K562 (cell line): Measurements from ENCODE around the gene HJV.

Experiments used
- CTCF ChIP-seq, 3 experiments: IDR thresholded peaks in 2 of 3; conservative IDR thresholded peaks in 1 of 3; 2 replicates each; pipeline ENCODE4 v1.5.1; 2011 to 2012; ENCODE audit warnings: low read length in 3 of 3, mild to moderate bottlenecking in 3 of 3, control low read depth in 2 of 3, improper control_type of control experiment in 1 of 3, inconsistent platforms in 1 of 3, low read depth in 1 of 3, mixed read lengths in 1 of 3, moderate library complexity in 1 of 3; ENCODE audit not compliant: insufficient read depth in 2 of 3
- EZH2 ChIP-seq: IDR thresholded peaks from 2 replicates; pipeline ENCODE4 v1.6.1; 2012; ENCODE audit warnings: low read depth, mild to moderate bottlenecking, inconsistent platforms, low read length, borderline replicate concordance
- FIP1L1 ChIP-seq: fragments of 200-400 bp; formaldehyde crosslinking; IDR thresholded peaks from 2 replicates; pipeline ENCODE4 v1.6.1; 2018; ENCODE audit warnings: mild to moderate bottlenecking, low read depth, low read length; ENCODE audit not compliant: poor library complexity, severe bottlenecking
- NFE2 ChIP-seq: IDR thresholded peaks from 2 replicates; pipeline ENCODE4 v1.6.1; 2014; ENCODE audit warnings: antibody characterized with exemption, low read depth
- POLR2AphosphoS5 ChIP-seq: IDR thresholded peaks from 2 replicates; pipeline ENCODE4 v1.6.1; 2011; ENCODE audit warnings: mild to moderate bottlenecking, low read depth, low read length, moderate library complexity; ENCODE audit not compliant: control insufficient read depth, insufficient read depth
- REST ChIP-seq, 2 experiments: fragments of 450-650 bp; formaldehyde crosslinking in 1 of 2; IDR thresholded peaks; 2 replicates each; pipeline versions ENCODE4 v1.4.0 to v1.6.1; 2014 to 2020; ENCODE audit warnings: mild to moderate bottlenecking in 2 of 2, borderline replicate concordance in 1 of 2, low read depth in 1 of 2
- RFX5 ChIP-seq: IDR thresholded peaks from 2 replicates; pipeline ENCODE4 v1.6.1; 2011; ENCODE audit warnings: low read depth, mild to moderate bottlenecking, improper control_type of control experiment, low read length
- SETDB1 ChIP-seq: IDR thresholded peaks from one replicate; pipeline ENCODE4 v1.6.1; 2012; ENCODE audit warnings: low read length, control low read depth, inconsistent platforms
- TAF1 ChIP-seq: IDR thresholded peaks from 2 replicates; pipeline ENCODE4 v1.6.1; 2011; ENCODE audit warnings: mild to moderate bottlenecking, low read length, moderate library complexity; ENCODE audit not compliant: insufficient read depth, control insufficient read depth, severe bottlenecking; ENCODE audit errors: extremely low read depth
- U2AF2 ChIP-seq: fragments of 200-400 bp; formaldehyde crosslinking; optimal IDR thresholded peaks from 2 replicates; pipeline ENCODE3; 2017; ENCODE audit warnings: low read depth, mild to moderate bottlenecking, low read length
- ZKSCAN1 ChIP-seq: fragments of 150-350 bp; IDR thresholded peaks from 2 replicates; pipeline ENCODE4 v1.6.1; 2016; ENCODE audit warnings: low read depth, low read length
- ZNF324 ChIP-seq: fragments of 250-450 bp; sonication (Bioruptor Pico); IDR thresholded peaks from 2 replicates; pipeline ENCODE4 v1.4.0; 2020; ENCODE audit warnings: mild to moderate bottlenecking
- ZNF551 ChIP-seq: fragments of 250-450 bp; sonication (Bioruptor Pico); IDR thresholded peaks from 2 replicates; pipeline ENCODE4 v1.5.0; 2021; ENCODE audit warnings: mild to moderate bottlenecking, moderate library complexity

- TF ChIP-seq CTCF (IDR thresholded peaks at IDR 0.05 in 2 of 3, conservative IDR thresholded peaks at IDR 0.05 in 1 of 3; ENCODE audit: insufficient read depth in 2 of 3, low read depth in 1 of 3, low read length in 3 of 3): no peak
- TF ChIP-seq ZNF551 (CRISPR knock-in tag): no peak
- no peak for TF ChIP-seq SETDB1
- no peak for TF ChIP-seq ZKSCAN1
- TF ChIP-seq NFE2: no peak
- no peak for TF ChIP-seq FIP1L1
- no peak for TF ChIP-seq POLR2AphosphoS5
- TF ChIP-seq TAF1: no peak
- TF ChIP-seq ZNF324 (CRISPR knock-in tag): no peak
- no peak for TF ChIP-seq REST (IDR thresholded peaks at IDR 0.05; ENCODE audit: borderline replicate concordance)
- TF ChIP-seq REST (CRISPR knock-in tag; IDR thresholded peaks at IDR 0.05; ENCODE audit: low read depth): no peak
- no peak for TF ChIP-seq RFX5
- no peak for TF ChIP-seq U2AF2
- no peak for TF ChIP-seq EZH2
Measured at GRCh38 chr1:146049436-146049835, 27.9 kb upstream of the HJV start.
